Measurements from ENCODE around the gene TNFAIP1. TPM values are rescaled to one million over a fixed set of nuclear protein-coding genes. Genes with fewer than 3 reads are reported as not detected.

Gene TNFAIP1
- total RNA-seq, 2 donors from 2014 or later = 29.9 to 36.1 TPM

GRCh38 chr17:28317966-28318758 is 17.4 kb upstream of the TNFAIP1 start:
- peak overlapping the region; percentile 77 for H3K27ac ChIP-seq (ENCODE audit: low read depth, low read length)
- no peaks in the 10 kb centered on the region for H3K4me1 ChIP-seq (ENCODE audit: control insufficient read depth, insufficient read depth, low read length)
- Mint-ChIP-seq H3K9me3 (no peaks in the 10 kb centered on the region), H3K4me3 (peak overlapping the region; percentile 91), H3K27ac (peak overlapping the region; percentile 88), H3K27me3 (ENCODE audit: insufficient read depth) (peaks cover 15% of the 10 kb centered on the region), H3K4me1 (peaks cover 44% of the 10 kb centered on the region), H3K36me3 (ENCODE audit: low read depth) (peaks cover 14% of the 10 kb centered on the region)
- no peaks in the 10 kb centered on the region for H3K36me3 ChIP-seq (ENCODE audit: control insufficient read depth, insufficient read depth, low read length)
- peak; percentile 84 for DNase-seq
- WGBS, 2 experiments (ENCODE audit: insufficient coverage in 1 of 2, insufficient read length in 1 of 2) = 12 to 16% methylated on average over 10 to 40 of the region's 40 CpGs
- peaks cover 5% of the 10 kb centered on the region for H3K27me3 ChIP-seq (ENCODE audit: control insufficient read depth, insufficient read depth, low read length, poor library complexity, severe bottlenecking)
- peak overlapping the region; percentile 94 for H3K4me3 ChIP-seq (ENCODE audit: low read length)
- TF ChIP-seq, protein P1, sequence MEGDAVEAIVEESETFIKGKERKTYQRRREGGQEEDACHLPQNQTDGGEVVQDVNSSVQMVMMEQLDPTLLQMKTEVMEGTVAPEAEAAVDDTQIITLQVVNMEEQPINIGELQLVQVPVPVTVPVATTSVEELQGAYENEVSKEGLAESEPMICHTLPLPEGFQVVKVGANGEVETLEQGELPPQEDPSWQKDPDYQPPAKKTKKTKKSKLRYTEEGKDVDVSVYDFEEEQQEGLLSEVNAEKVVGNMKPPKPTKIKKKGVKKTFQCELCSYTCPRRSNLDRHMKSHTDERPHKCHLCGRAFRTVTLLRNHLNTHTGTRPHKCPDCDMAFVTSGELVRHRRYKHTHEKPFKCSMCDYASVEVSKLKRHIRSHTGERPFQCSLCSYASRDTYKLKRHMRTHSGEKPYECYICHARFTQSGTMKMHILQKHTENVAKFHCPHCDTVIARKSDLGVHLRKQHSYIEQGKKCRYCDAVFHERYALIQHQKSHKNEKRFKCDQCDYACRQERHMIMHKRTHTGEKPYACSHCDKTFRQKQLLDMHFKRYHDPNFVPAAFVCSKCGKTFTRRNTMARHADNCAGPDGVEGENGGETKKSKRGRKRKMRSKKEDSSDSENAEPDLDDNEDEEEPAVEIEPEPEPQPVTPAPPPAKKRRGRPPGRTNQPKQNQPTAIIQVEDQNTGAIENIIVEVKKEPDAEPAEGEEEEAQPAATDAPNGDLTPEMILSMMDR (conservative IDR thresholded peaks at IDR 0.05) = no peak
- H3K9me3 ChIP-seq (ENCODE audit: control insufficient read depth, low read length) = no peaks in the 10 kb centered on the region
- H3K9ac ChIP-seq (ENCODE audit: extremely low read depth, low read length, poor library complexity, severe bottlenecking) = no peak overlapping the region

GRCh38 chr17:28318759-28319597 is 16.6 kb upstream of the TNFAIP1 start, which contains the start of gene TMEM97:
TMEM97 (plus strand) TSS chr17:28319200; CDS start chr17:28319240, 40 bp downstream.
- peak within 1 kb of the TSS; percentile 91 for H3K4me3 Mint-ChIP-seq
- H3K9me3 Mint-ChIP-seq = no peaks in the 10 kb centered on the region
- H3K4me1 ChIP-seq (ENCODE audit: control insufficient read depth, insufficient read depth, low read length) = no peaks in the 10 kb centered on the region

DNA sequence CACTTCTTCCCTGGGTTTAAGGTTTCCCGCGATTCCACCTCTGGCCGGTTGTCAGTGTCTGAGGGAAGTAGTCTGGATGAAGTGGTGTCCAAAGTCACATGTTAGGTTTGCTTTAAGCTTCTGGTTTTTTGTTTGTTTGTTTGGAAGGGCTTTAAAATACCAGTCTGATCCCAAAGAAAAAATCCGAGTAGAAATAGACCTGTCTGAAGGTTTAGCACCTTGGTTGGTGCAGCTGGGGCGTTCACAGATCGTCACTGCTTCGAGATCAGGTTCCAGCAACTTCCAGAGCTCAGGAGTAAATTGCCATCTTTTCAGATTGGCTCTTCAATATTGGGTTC is 16.0 kb upstream of the TNFAIP1 start:
- no peaks in the 10 kb centered on the region for H3K36me3 ChIP-seq (ENCODE audit: control insufficient read depth, insufficient read depth, low read length)
- Mint-ChIP-seq H3K36me3 (ENCODE audit: low read depth) (peaks cover 14% of the 10 kb centered on the region), H3K4me1 (peaks cover 50% of the 10 kb centered on the region), H3K27ac (peak overlapping the region; percentile 93), H3K4me3 (peak overlapping the region; percentile 91), H3K9me3 (no peaks in the 10 kb centered on the region), H3K27me3 (ENCODE audit: insufficient read depth) (peaks cover 15% of the 10 kb centered on the region)
- H3K27me3 ChIP-seq (ENCODE audit: control insufficient read depth, insufficient read depth, low read length, poor library complexity, severe bottlenecking) = peaks cover 5% of the 10 kb centered on the region
- peak overlapping the region; percentile 94 for H3K4me3 ChIP-seq (ENCODE audit: low read length)
- H3K4me1 ChIP-seq (ENCODE audit: control insufficient read depth, insufficient read depth, low read length) = peaks cover 2% of the 10 kb centered on the region
- 0 to 1% methylated on average over 7 of the region's 7 CpGs for WGBS, 2 experiments (ENCODE audit: insufficient coverage in 1 of 2, insufficient read length in 1 of 2)
- no peak for DNase-seq
- TF ChIP-seq, protein P1 (conservative IDR thresholded peaks at IDR 0.05) = no peak
- H3K27ac ChIP-seq (ENCODE audit: low read depth, low read length) = peak overlapping the region; percentile 71
- H3K9me3 ChIP-seq (ENCODE audit: control insufficient read depth, low read length) = no peaks in the 10 kb centered on the region
- peak overlapping the region; percentile 58 for H3K9ac ChIP-seq (ENCODE audit: extremely low read depth, low read length, poor library complexity, severe bottlenecking)

More at GRCh38 chr17:28318759-28319597, 16.6 kb upstream of the TNFAIP1 start, which contains the start of gene TMEM97:
- Mint-ChIP-seq H3K4me1 (peaks cover 45% of the 10 kb centered on the region), H3K27ac (peak within 1 kb of the TSS; percentile 93), H3K36me3 (ENCODE audit: low read depth) (peaks cover 14% of the 10 kb centered on the region), H3K27me3 (ENCODE audit: insufficient read depth) (peaks cover 15% of the 10 kb centered on the region)
- WGBS, 2 experiments (ENCODE audit: insufficient coverage in 1 of 2, insufficient read length in 1 of 2) = 0 to 1% methylated on average over 36 to 72 of the region's 72 CpGs
- Histone ChIP-seq H3K36me3 (ENCODE audit: control insufficient read depth, insufficient read depth, low read length) (no peaks in the 10 kb centered on the region), H3K9me3 (ENCODE audit: control insufficient read depth, low read length) (no peaks in the 10 kb centered on the region), H3K27ac (ENCODE audit: low read depth, low read length) (peak within 1 kb of the TSS; percentile 77), H3K27me3 (ENCODE audit: control insufficient read depth, insufficient read depth, low read length, poor library complexity, severe bottlenecking) (peaks cover 5% of the 10 kb centered on the region), H3K4me3 (ENCODE audit: low read length) (peak within 1 kb of the TSS; percentile 94), H3K9ac (ENCODE audit: extremely low read depth, low read length, poor library complexity, severe bottlenecking) (peak within 1 kb of the TSS; percentile 58)
- DNase-seq = peak; percentile 99
- TF ChIP-seq, protein P1 (conservative IDR thresholded peaks at IDR 0.05) = peak; percentile 36
